Neuronal stem cell (in vitro differentiated cells): ENCODE data around the gene GINS1.

Source experiments
- DNase-seq: peaks from one replicate; pipeline ENCODE4 v3.0.0-alpha.2; 2013; ENCODE audit warnings: low spot score
- H2AFZ ChIP-seq: one replicate; pipeline ENCODE4 v1.6.1; 2013; ENCODE audit warnings: mild to moderate bottlenecking, low read length, inconsistent platforms
- H2AK5ac ChIP-seq: 2 replicates; pipeline ENCODE4 v1.6.1; 2013; ENCODE audit warnings: low read depth, mild to moderate bottlenecking, inconsistent platforms, low read length, moderate library complexity, mixed read lengths
- H2BK120ac ChIP-seq: 2 replicates; pipeline ENCODE4 v1.6.1; 2013; ENCODE audit warnings: low read depth, mild to moderate bottlenecking, inconsistent platforms, low read length, moderate library complexity, mixed read lengths
- H2BK12ac ChIP-seq: one replicate; pipeline ENCODE4 v1.6.1; 2013; ENCODE audit warnings: low read length, inconsistent platforms
- H2BK15ac ChIP-seq: 2 replicates; pipeline ENCODE4 v1.6.1; 2013; ENCODE audit warnings: mild to moderate bottlenecking, low read length, inconsistent platforms, mixed read lengths
- H2BK5ac ChIP-seq: one replicate; pipeline ENCODE4 v1.6.1; 2013; ENCODE audit warnings: inconsistent platforms, mild to moderate bottlenecking, low read length, moderate library complexity
- H3K14ac ChIP-seq: one replicate; pipeline ENCODE4 v1.6.1; 2013; ENCODE audit warnings: low read length, inconsistent platforms
- H3K18ac ChIP-seq: 2 replicates; pipeline ENCODE4 v1.6.1; 2013; ENCODE audit warnings: low read length, inconsistent platforms
- H3K23ac ChIP-seq: 2 replicates; pipeline ENCODE4 v1.6.1; 2013; ENCODE audit warnings: low read depth, mild to moderate bottlenecking, mixed read lengths, low read length, inconsistent platforms; ENCODE audit not compliant: poor library complexity
- H3K27ac ChIP-seq: replicated peaks from 3 replicates; pipeline ENCODE4 v1.5.1; 2013; ENCODE audit warnings: low read length, inconsistent platforms
- H3K27me3 ChIP-seq, 3 experiments: 2 replicates each; pipeline ENCODE4 v1.6.1; 2013; ENCODE audit warnings: low read length in 3 of 3, mild to moderate bottlenecking in 2 of 3, inconsistent platforms in 1 of 3, low read depth in 1 of 3, mixed read lengths in 1 of 3, moderate library complexity in 1 of 3; ENCODE audit not compliant: control insufficient read depth in 3 of 3, insufficient read depth in 3 of 3
- H3K36me3 ChIP-seq, 2 donors: replicated peaks in 1 of 2; 2 replicates each; pipeline ENCODE4 v1.6.1; 2013; ENCODE audit warnings: low read length in 2 of 2; ENCODE audit not compliant: control insufficient read depth in 2 of 2, insufficient read depth in 2 of 2
- H3K4ac ChIP-seq: 2 replicates; pipeline ENCODE4 v1.6.1; 2013; ENCODE audit warnings: inconsistent platforms, mild to moderate bottlenecking, low read length, moderate library complexity
- H3K4me1 ChIP-seq, 2 donors: 1 replicate in 1 of 2; 2 replicates in 1 of 2; pipeline ENCODE4 v1.6.1; 2013; ENCODE audit warnings: low read length in 2 of 2, low read depth in 1 of 2; ENCODE audit not compliant: control insufficient read depth in 2 of 2, insufficient read depth in 1 of 2
- H3K4me2 ChIP-seq: one replicate; pipeline ENCODE4 v1.6.1; 2013; ENCODE audit warnings: mild to moderate bottlenecking, low read length, inconsistent platforms; ENCODE audit not compliant: insufficient read depth, poor library complexity, severe bottlenecking
- H3K4me3 ChIP-seq, 2 donors: 2 replicates each; pipeline ENCODE4 v1.5.1; 2013; ENCODE audit warnings: low read length in 2 of 2, mild to moderate bottlenecking in 2 of 2, inconsistent platforms in 1 of 2, moderate library complexity in 1 of 2
- H3K79me1 ChIP-seq: one replicate; pipeline ENCODE4 v1.6.1; 2013; ENCODE audit warnings: low read depth, mild to moderate bottlenecking, inconsistent platforms, low read length, moderate library complexity
- H3K9ac ChIP-seq: one replicate; pipeline ENCODE4 v1.6.1; 2013; ENCODE audit warnings: mild to moderate bottlenecking, low read depth, low read length, inconsistent platforms; ENCODE audit not compliant: poor library complexity
- H3K9me3 ChIP-seq, 2 donors: replicated peaks in 1 of 2; 2 replicates each; pipeline versions ENCODE3 to v1.6.1; 2013; ENCODE audit warnings: low read length in 2 of 2, mild to moderate bottlenecking in 2 of 2, inconsistent platforms in 1 of 2, low read depth in 1 of 2, mixed read lengths in 1 of 2, moderate library complexity in 1 of 2; ENCODE audit not compliant: control insufficient read depth in 2 of 2, insufficient read depth in 1 of 2
- H4K8ac ChIP-seq: one replicate; pipeline ENCODE4 v1.6.1; 2013; ENCODE audit warnings: low read depth, mild to moderate bottlenecking, inconsistent platforms, low read length, moderate library complexity
- H4K91ac ChIP-seq: one replicate; pipeline ENCODE4 v1.6.1; 2013; ENCODE audit warnings: low read length, low read depth, mild to moderate bottlenecking, inconsistent platforms; ENCODE audit not compliant: poor library complexity
- WGBS, 2 donors: extraction: QIAGEN DNeasy Blood & Tissue Kit; methylation state at CpG; one replicate each; pipeline ENCODE4 v1.1.7; 2013; ENCODE audit warnings: missing lambda C conversion rate in 2 of 2, mixed read lengths in 1 of 2; ENCODE audit not compliant: insufficient read length in 2 of 2, insufficient replicate concordance in 1 of 2; ENCODE audit errors: extremely low coverage in 2 of 2; 5-methylcytosine and 5-hydroxymethylcytosine counted together

Gene GINS1

DNA sequence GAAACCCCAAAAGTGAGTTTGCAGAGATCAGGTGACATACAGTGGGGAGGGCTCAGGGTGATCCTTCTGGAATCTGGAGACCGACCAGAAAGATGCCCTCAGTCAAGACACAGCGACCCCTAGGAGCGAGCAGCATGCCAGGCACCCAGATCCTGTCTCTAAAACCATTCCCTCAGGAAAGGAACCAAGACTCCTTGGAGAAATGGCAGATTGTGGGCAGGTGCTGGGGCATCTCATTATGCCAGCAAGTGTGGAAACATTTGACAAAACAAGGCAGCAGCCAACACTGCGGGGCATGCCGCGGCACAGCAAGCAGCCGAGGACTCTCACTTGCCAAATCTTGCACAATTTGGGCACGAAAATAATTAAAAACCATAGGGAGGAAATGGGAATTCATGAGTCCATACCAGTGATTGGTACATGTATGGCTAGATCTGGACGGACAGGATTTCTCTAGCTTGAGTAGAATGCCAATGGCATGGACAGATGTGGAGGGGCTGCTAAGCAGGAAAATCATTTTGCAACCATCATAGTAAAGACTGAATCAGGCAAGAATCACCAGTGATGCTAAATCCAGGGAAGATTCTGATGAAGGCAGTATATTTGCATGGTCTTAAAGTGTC lies 76.9 kb downstream of the GINS1 start:
- DNase-seq, result no peak
- peaks cover 29 to 91% of the 10 kb centered on the region in 2 donors for H3K36me3 ChIP-seq
- H3K4me2 ChIP-seq, result no peak overlapping the region
- H3K27ac ChIP-seq, result no peak overlapping the region
- no peak overlapping the region for H2AFZ ChIP-seq
- H4K91ac ChIP-seq, result no peak overlapping the region
- no peak overlapping the region for H2BK5ac ChIP-seq
- H3K9ac ChIP-seq, result no peak overlapping the region
- H2BK15ac ChIP-seq, result no peak overlapping the region
- no peak overlapping the region for H3K14ac ChIP-seq
- H3K27me3 ChIP-seq, result no peaks in the 10 kb centered on the region
- no peak overlapping the region for H3K4me3 ChIP-seq
- no CpG with 5 or more reads among the region's 9 CpGs for WGBS, 2 donors
- H2AK5ac ChIP-seq, result no peak overlapping the region
- no peak overlapping the region for H4K8ac ChIP-seq
- peaks cover 0 to 2% of the 10 kb centered on the region in 2 donors for H3K4me1 ChIP-seq
- H3K9me3 ChIP-seq, result no peaks in the 10 kb centered on the region
- H3K79me1 ChIP-seq, result no peaks in the 10 kb centered on the region
- no peak overlapping the region for H3K23ac ChIP-seq
- no peak overlapping the region for H2BK12ac ChIP-seq
- H3K4ac ChIP-seq, result no peak overlapping the region
- no peak overlapping the region for H2BK120ac ChIP-seq
- H3K18ac ChIP-seq, result no peak overlapping the region

DNA sequence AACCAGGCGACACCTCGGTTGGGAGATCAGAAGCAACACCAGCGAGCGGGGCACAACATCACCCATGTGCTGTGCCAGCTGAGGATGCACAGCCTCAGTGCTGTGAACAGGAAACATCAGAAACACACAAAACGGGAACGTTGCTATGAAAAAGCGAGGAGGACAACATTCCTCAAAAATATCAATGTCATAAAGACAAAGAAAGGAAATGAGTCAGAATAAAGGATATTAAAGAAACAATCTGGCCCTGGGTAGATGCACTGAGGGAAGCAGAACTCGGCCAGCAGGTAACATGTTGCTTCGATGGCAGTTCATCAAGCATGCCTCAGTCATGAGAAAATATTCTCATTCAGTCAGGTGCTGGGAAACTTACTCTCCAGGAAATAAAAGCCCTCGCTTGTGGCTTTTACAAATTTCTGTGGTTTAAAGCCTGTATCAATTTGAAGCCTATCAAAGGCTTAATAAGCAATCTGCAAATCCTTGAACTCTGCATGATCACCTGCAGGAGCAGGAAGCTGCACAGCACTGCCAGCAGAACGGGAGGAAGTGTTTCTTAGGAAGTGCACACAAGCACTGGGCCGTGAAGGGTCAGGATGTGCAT lies 77.5 kb downstream of the GINS1 start:
- no peak overlapping the region for H2AK5ac ChIP-seq
- H3K14ac ChIP-seq, result no peak overlapping the region
- H4K8ac ChIP-seq, result no peak overlapping the region
- no peak overlapping the region for H4K91ac ChIP-seq
- no peak overlapping the region for H2BK5ac ChIP-seq
- no peak overlapping the region for H3K4ac ChIP-seq
- H3K18ac ChIP-seq, result no peak overlapping the region
- H3K27me3 ChIP-seq, result no peaks in the 10 kb centered on the region
- H3K9me3 ChIP-seq, result no peaks in the 10 kb centered on the region
- H3K23ac ChIP-seq, result no peak overlapping the region
- H3K9ac ChIP-seq, result no peak overlapping the region
- H3K4me1 ChIP-seq, result peaks cover 0 to 5% of the 10 kb centered on the region in 2 donors
- peaks cover 27 to 91% of the 10 kb centered on the region in 2 donors for H3K36me3 ChIP-seq
- no peak overlapping the region for H3K27ac ChIP-seq
- DNase-seq, result no peak
- no peak overlapping the region for H3K4me2 ChIP-seq
- H3K79me1 ChIP-seq, result no peaks in the 10 kb centered on the region
- no peak overlapping the region for H3K4me3 ChIP-seq
- no peak overlapping the region for H2BK120ac ChIP-seq
- no peak overlapping the region for H2BK15ac ChIP-seq
- no CpG with 5 or more reads among the region's 12 CpGs for WGBS, 2 donors
- no peak overlapping the region for H2BK12ac ChIP-seq
- H2AFZ ChIP-seq, result no peak overlapping the region

DNA sequence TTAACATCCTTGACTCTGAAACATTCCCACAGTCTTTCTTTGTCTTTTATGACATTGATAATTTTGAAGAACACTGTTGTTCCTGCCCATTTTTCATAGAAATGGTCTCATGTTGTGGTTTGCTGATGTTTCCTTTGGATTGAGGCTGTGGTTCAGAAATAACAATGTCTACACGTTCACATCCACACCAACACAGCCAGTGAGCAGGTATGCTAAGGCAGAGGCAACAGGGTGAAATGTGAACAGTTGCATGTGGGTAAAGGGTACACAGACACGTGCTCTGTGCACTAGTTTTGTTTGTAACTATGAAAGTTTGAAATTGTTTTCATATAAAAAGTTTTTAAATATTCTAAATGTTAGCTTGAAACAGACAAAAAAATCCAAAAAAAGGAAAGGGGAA lies 78.4 kb downstream of the GINS1 start:
- H3K9me3 ChIP-seq, result no peaks in the 10 kb centered on the region
- no peak overlapping the region for H3K23ac ChIP-seq
- no peak overlapping the region for H3K4me3 ChIP-seq
- no peak overlapping the region for H3K18ac ChIP-seq
- H2BK15ac ChIP-seq, result no peak overlapping the region
- H2BK5ac ChIP-seq, result no peak overlapping the region
- no peak overlapping the region for H3K4ac ChIP-seq
- no peak overlapping the region for H2BK120ac ChIP-seq
- no peak for DNase-seq
- no peak overlapping the region for H4K8ac ChIP-seq
- no peak overlapping the region for H3K4me2 ChIP-seq
- no peak overlapping the region for H3K27ac ChIP-seq
- H4K91ac ChIP-seq, result no peak overlapping the region
- H3K27me3 ChIP-seq, result no peaks in the 10 kb centered on the region
- H2AK5ac ChIP-seq, result no peak overlapping the region
- peaks cover 0 to 5% of the 10 kb centered on the region in 2 donors for H3K4me1 ChIP-seq
- peaks cover 28 to 88% of the 10 kb centered on the region in 2 donors for H3K36me3 ChIP-seq
- no peak overlapping the region for H2BK12ac ChIP-seq
- H3K9ac ChIP-seq, result no peak overlapping the region
- no peak overlapping the region for H2AFZ ChIP-seq
- WGBS, 2 donors, result no CpG with 5 or more reads among the region's 2 CpGs
- H3K14ac ChIP-seq, result no peak overlapping the region
- no peaks in the 10 kb centered on the region for H3K79me1 ChIP-seq

DNA sequence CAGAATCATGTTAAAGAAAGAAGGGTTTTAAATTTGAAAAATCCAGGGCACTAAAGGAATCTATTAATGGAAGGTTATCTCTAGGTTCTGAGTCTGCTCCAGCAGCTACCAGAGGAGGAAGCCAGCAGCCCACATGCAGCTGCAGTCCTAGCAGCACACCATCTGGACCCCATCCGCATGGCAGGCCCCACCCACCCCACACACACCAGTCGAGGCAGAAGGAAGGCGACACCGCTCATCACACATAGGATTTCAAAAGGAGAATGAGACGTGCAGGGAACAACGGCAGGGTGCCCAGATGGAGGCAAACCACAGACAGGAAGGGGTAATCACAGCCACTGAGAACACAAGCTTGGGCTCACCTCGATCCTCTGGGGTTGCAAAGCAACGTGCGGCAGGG lies 78.9 kb downstream of the GINS1 start:
- no peak overlapping the region for H3K4me2 ChIP-seq
- H2AFZ ChIP-seq, result no peak overlapping the region
- no peak overlapping the region for H2BK120ac ChIP-seq
- no peak for DNase-seq
- H3K9me3 ChIP-seq, result no peaks in the 10 kb centered on the region
- H3K14ac ChIP-seq, result no peak overlapping the region
- H2AK5ac ChIP-seq, result no peak overlapping the region
- no peaks in the 10 kb centered on the region for H3K27me3 ChIP-seq
- peaks cover 28 to 88% of the 10 kb centered on the region in 2 donors for H3K36me3 ChIP-seq
- H4K8ac ChIP-seq, result no peak overlapping the region
- H2BK12ac ChIP-seq, result no peak overlapping the region
- no peak overlapping the region for H3K4ac ChIP-seq
- no peak overlapping the region for H2BK15ac ChIP-seq
- no peak overlapping the region for H3K4me3 ChIP-seq
- no peak overlapping the region for H3K9ac ChIP-seq
- H4K91ac ChIP-seq, result no peak overlapping the region
- H3K27ac ChIP-seq, result no peak overlapping the region
- H2BK5ac ChIP-seq, result no peak overlapping the region
- H3K18ac ChIP-seq, result no peak overlapping the region
- no peak overlapping the region for H3K23ac ChIP-seq
- no CpG with 5 or more reads among the region's 9 CpGs for WGBS, 2 donors
- peaks cover 0 to 5% of the 10 kb centered on the region in 2 donors for H3K4me1 ChIP-seq
- H3K79me1 ChIP-seq, result no peaks in the 10 kb centered on the region
